Uterus (tissue), 4 donors: Measurements from ENCODE around the gene CDH4. TPM values are rescaled to one million over a fixed set of nuclear protein-coding genes. Genes with fewer than 3 reads are reported as not detected.

Experiments used
- DNase-seq, 2 donors: peaks; one replicate each; pipeline ENCODE4 v3.0.0-alpha.2; 2019 to 2020
- H3K27ac ChIP-seq, 2 donors: fragments of 200-600 bp; sonication (generic); 1 replicate in 1 of 2; 2 replicates in 1 of 2; pipeline ENCODE4 v1.5.1; 2016 to 2018
- H3K27me3 ChIP-seq, 2 donors: fragments of 200-600 bp; sonication (generic); one replicate each; pipeline ENCODE4 v1.5.1; 2018 to 2019; ENCODE audit warnings: control low read depth in 1 of 2
- H3K36me3 ChIP-seq, 2 donors: fragments of 200-600 bp; sonication (generic); one replicate each; pipeline ENCODE4 v1.5.1; 2019; ENCODE audit warnings: control low read depth in 1 of 2
- H3K4me1 ChIP-seq, 2 donors: fragments of 200-600 bp; sonication (generic); one replicate each; pipeline ENCODE4 v1.5.1; 2018 to 2019; ENCODE audit warnings: control low read depth in 1 of 2
- H3K4me3 ChIP-seq, 2 donors: fragments of 200-600 bp; sonication (generic); 1 replicate in 1 of 2; 2 replicates in 1 of 2; pipeline ENCODE4 v1.5.1; 2018 to 2019; ENCODE audit warnings: mild to moderate bottlenecking in 1 of 2
- H3K9me3 ChIP-seq, 2 donors: fragments of 200-600 bp; sonication (generic); one replicate each; pipeline ENCODE4 v1.5.1; 2019; ENCODE audit warnings: control low read depth in 1 of 2
- CTCF ChIP-seq, 4 experiments: fragments of 200-600 bp in 2 of 4; fragments of 450-650 bp in 2 of 4; sonication (generic) in 2 of 4; IDR thresholded peaks; one replicate each; pipeline ENCODE4 v1.5.1; 2016 to 2019; ENCODE audit warnings: antibody characterized with exemption in 4 of 4, mild to moderate bottlenecking in 2 of 4, moderate library complexity in 1 of 4
- POLR2A ChIP-seq, 2 donors: fragments of 450-650 bp; IDR thresholded peaks; one replicate each; pipeline ENCODE4 v1.6.1; 2016; ENCODE audit warnings: antibody characterized with exemption in 2 of 2, mild to moderate bottlenecking in 1 of 2, moderate library complexity in 1 of 2
- intact Hi-C: fragments of 100-400 bp; cut with DNase I; formaldehyde crosslinking; loops from one replicate; pipeline ENCODE4 v1.15.1; 2023; ENCODE audit warnings: low total_unique reads
- total RNA-seq, 4 donors: library from RNA; depleted of rRNA in 3 of 4; stranded (reverse); fragments of >200 nt in 3 of 4; gene quantifications; one replicate each; pipeline versions ENCODE4 v1.1.0 to v1.2.4, GENCODE V29; 2014 to 2023
- donor health status: DM: yes; HTN: yes; CAD: no.

Gene CDH4
- total RNA-seq, 4 donors from 2014 or later: under 0.01 to 0.55 TPM; not detected in 2

- intact Hi-C loops: no loop called here
- DNase-seq: no peak
- Histone ChIP-seq H3K36me3 (no peaks in the 10 kb centered on the region), H3K9me3 (no peaks in the 10 kb centered on the region), H3K27ac (no peak overlapping the region), H3K27me3 (no peaks in the 10 kb centered on the region), H3K4me3 (no peak overlapping the region), H3K4me1 (no peaks in the 10 kb centered on the region)
- TF ChIP-seq POLR2A (IDR thresholded peaks at IDR 0.05) (no peak), CTCF (IDR thresholded peaks at IDR 0.05) (no peak)
Measured at GRCh38 chr20:61499859-61500554, 247.9 kb downstream of the CDH4 start.

DNA sequence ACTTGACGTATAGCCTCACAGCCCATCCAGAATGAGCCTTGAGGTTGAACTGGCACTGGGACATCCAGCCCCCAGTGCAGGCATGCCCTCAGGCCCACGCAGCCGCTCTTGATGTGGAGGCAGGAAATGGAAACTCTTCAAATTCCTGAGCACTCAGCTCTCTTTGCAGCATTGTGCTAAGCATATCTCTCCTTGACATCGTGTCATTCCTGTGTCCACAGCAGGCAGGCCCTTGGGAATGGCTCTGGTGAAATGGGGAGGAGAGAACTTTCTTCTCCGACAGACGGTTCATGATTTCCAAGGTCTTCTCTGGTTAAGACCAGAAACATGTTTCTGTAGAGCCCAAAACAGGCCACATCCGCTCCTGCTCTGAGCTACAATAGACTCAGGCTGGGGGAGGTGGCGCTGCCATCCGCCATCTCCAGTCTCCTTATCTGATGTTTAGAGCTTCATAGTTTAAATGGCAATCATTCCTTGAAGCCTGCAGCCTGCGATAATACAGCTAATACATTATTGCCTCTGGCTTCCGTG, 248.8 kb downstream of the CDH4 start:
- TF ChIP-seq POLR2A (IDR thresholded peaks at IDR 0.05): no peak
- TF ChIP-seq CTCF (IDR thresholded peaks at IDR 0.05): no peak
- Histone ChIP-seq H3K9me3 (no peaks in the 10 kb centered on the region), H3K27me3 (no peaks in the 10 kb centered on the region), H3K4me3 (no peak overlapping the region), H3K36me3 (no peaks in the 10 kb centered on the region), H3K4me1 (no peaks in the 10 kb centered on the region), H3K27ac (no peak overlapping the region)
- DNase-seq: no peak
- intact Hi-C loops: no loop called here

DNA sequence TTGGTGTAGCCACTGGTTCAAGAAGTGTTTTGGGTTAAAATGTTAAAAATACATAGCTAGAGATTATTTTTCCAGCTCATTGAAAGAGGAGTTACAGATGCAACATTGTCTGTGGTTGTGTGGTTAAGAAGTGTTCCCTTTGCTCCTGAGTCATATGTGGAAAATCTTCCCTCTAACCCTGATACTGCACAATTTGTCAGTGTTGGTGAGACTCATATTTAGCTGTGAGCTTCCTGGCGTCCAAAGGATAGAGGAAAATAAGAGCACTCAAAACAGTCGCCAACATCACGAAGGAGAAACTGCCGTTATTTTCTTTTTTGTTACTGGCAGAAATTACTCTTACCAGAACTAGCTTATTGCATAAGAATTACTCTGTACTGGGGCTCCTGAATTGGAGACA, 250.4 kb downstream of the CDH4 start:
- H3K27me3 ChIP-seq: no peaks in the 10 kb centered on the region
- intact Hi-C loops: no loop called here
- TF ChIP-seq CTCF (IDR thresholded peaks at IDR 0.05): no peak
- no peak for TF ChIP-seq POLR2A (IDR thresholded peaks at IDR 0.05)
- H3K4me1 ChIP-seq: no peaks in the 10 kb centered on the region
- no peaks in the 10 kb centered on the region for H3K36me3 ChIP-seq
- no peak overlapping the region for H3K4me3 ChIP-seq
- no peaks in the 10 kb centered on the region for H3K9me3 ChIP-seq
- DNase-seq: no peak
- H3K27ac ChIP-seq: no peak overlapping the region

DNA sequence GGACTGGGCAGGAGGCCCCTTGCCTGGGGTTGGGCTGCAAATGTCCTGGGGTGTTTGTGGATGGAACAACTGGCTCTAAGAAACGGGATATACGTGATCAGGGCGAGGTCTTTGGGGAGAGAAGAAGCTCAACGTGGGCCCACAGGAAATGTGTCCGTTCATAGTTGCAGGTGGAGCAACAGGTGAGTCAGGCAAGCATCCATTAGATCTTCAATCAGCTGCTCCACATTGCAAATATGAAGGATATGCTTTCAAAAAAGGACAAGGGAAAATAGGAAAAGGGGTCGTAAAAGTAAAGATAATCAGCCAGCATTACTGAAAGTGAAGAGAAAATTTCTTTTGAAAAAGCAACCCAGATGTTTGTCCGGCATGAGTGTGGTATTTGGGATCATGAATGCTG, 251.0 kb downstream of the CDH4 start:
- no peak for DNase-seq
- intact Hi-C loops: no loop called here
- H3K9me3 ChIP-seq: no peaks in the 10 kb centered on the region

More for the DNA sequence above, 251.0 kb downstream of the CDH4 start:
- Histone ChIP-seq H3K27me3 (no peaks in the 10 kb centered on the region), H3K4me1 (no peaks in the 10 kb centered on the region), H3K4me3 (no peak overlapping the region), H3K27ac (no peak overlapping the region), H3K36me3 (no peaks in the 10 kb centered on the region)
- no peak for TF ChIP-seq POLR2A (IDR thresholded peaks at IDR 0.05)
- no peak for TF ChIP-seq CTCF (IDR thresholded peaks at IDR 0.05)
